Measurements from ENCODE around the gene C10orf67. TPM values are rescaled to one million over a fixed set of nuclear protein-coding genes. Genes with fewer than 3 reads are reported as not detected.

Gene C10orf67
- total RNA-seq, 1 donor from 2014 or later = 0.54 TPM

- intact Hi-C loops (cut with DNase I) = no loop called here
- no peak for ATAC-seq (ENCODE audit: poor library complexity)
- DNase-seq = no peak
Measured at GRCh38 chr10:23192712-23193434, 151.7 kb downstream of the C10orf67 start.

GRCh38 chr10:23191764-23192711 lies 152.6 kb downstream of the C10orf67 start, which contains the start of gene PTF1A:
PTF1A (plus strand) TSS chr10:23192312; CDS start chr10:23192531, 219 bp downstream.
- DNase-seq (no peak), ATAC-seq (ENCODE audit: poor library complexity) (no peak)
- intact Hi-C loops (cut with DNase I) = no loop called here

- ATAC-seq (ENCODE audit: poor library complexity) = no peak
- intact Hi-C loops (cut with DNase I) = no loop called here
- no peak for DNase-seq
Measured at GRCh38 chr10:23190872-23191763, 153.5 kb downstream of the C10orf67 start.

GRCh38 chr10:23189024-23189423 lies 155.6 kb downstream of the C10orf67 start:
- no peak for DNase-seq
- no peak for ATAC-seq (ENCODE audit: poor library complexity)
- intact Hi-C loops (cut with DNase I) = no loop called here

- DNase-seq (no peak), ATAC-seq (ENCODE audit: poor library complexity) (no peak)
- intact Hi-C loops (cut with DNase I) = no loop called here
Measured at GRCh38 chr10:23187155-23187554, 157.4 kb downstream of the C10orf67 start.

GRCh38 chr10:23186697-23187096 lies 157.9 kb downstream of the C10orf67 start:
- intact Hi-C loops (cut with DNase I) = no loop called here
- ATAC-seq (ENCODE audit: poor library complexity) = no peak
- no peak for DNase-seq

GRCh38 chr10:23186178-23186577 lies 158.4 kb downstream of the C10orf67 start:
- no peak for DNase-seq
- intact Hi-C loops (cut with DNase I) = no loop called here
- ATAC-seq (ENCODE audit: poor library complexity) = no peak

- ATAC-seq (ENCODE audit: poor library complexity) (no peak), DNase-seq (no peak)
- intact Hi-C loops (cut with DNase I) = no loop called here
Measured at GRCh38 chr10:23174977-23175512, 169.6 kb downstream of the C10orf67 start.

- intact Hi-C loops (cut with DNase I) = no loop called here
- DNase-seq (no peak), ATAC-seq (ENCODE audit: poor library complexity) (no peak)
Measured at GRCh38 chr10:23174074-23174976, 170.3 kb downstream of the C10orf67 start.

GRCh38 chr10:23173214-23174073 lies 171.2 kb downstream of the C10orf67 start:
- ATAC-seq (ENCODE audit: poor library complexity) = no peak
- DNase-seq = no peak
- intact Hi-C loops (cut with DNase I) = no loop called here

GRCh38 chr10:23172429-23173213 lies 172.0 kb downstream of the C10orf67 start:
- intact Hi-C loops (cut with DNase I) = no loop called here
- no peak for DNase-seq
- no peak for ATAC-seq (ENCODE audit: poor library complexity)

GRCh38 chr10:23171232-23171876 lies 173.2 kb downstream of the C10orf67 start:
- intact Hi-C loops (cut with DNase I) = no loop called here
- ATAC-seq (ENCODE audit: poor library complexity) = no peak
- no peak for DNase-seq

- DNase-seq = no peak
- ATAC-seq (ENCODE audit: poor library complexity) = peak; percentile 91
- intact Hi-C loops (cut with DNase I) = no loop called here
Measured at GRCh38 chr10:23158370-23158769, 186.2 kb downstream of the C10orf67 start.

GRCh38 chr10:23157691-23158369 lies 186.8 kb downstream of the C10orf67 start:
- DNase-seq (no peak), ATAC-seq (ENCODE audit: poor library complexity) (peak; percentile 68)
- intact Hi-C loops (cut with DNase I) = no loop called here

GRCh38 chr10:23157239-23157681 lies 187.3 kb downstream of the C10orf67 start:
- DNase-seq (no peak), ATAC-seq (ENCODE audit: poor library complexity) (no peak)
- intact Hi-C loops (cut with DNase I) = no loop called here

Measured in Right ventricle myocardium superior (tissue), 1 donor.